IPS-15b (cell line): ENCODE measurements around the gene PPAN.

Experiments
- H3K27me3 ChIP-seq: one replicate; pipeline ENCODE4 v1.6.1; 2013; ENCODE audit warnings: low read length; ENCODE audit not compliant: control insufficient read depth, insufficient read depth
- H3K36me3 ChIP-seq: one replicate; pipeline ENCODE4 v1.6.1; 2013; ENCODE audit warnings: low read length; ENCODE audit not compliant: control insufficient read depth, insufficient read depth
- H3K4me1 ChIP-seq: one replicate; pipeline ENCODE4 v1.6.1; 2013; ENCODE audit warnings: mild to moderate bottlenecking, low read length; ENCODE audit not compliant: control insufficient read depth, insufficient read depth
- H3K4me3 ChIP-seq: one replicate; pipeline ENCODE4 v1.5.1; 2013; ENCODE audit warnings: low read depth, low read length
- H3K9ac ChIP-seq: one replicate; pipeline ENCODE4 v1.6.1; 2013; ENCODE audit warnings: low read depth, mild to moderate bottlenecking, low read length
- H3K9me3 ChIP-seq: one replicate; pipeline ENCODE4 v1.6.1; 2013; ENCODE audit warnings: mild to moderate bottlenecking, low read length; ENCODE audit not compliant: control insufficient read depth, insufficient read depth

Gene PPAN

GRCh38 chr19:10095948-10096614 lies 10.1 kb upstream of the PPAN start:
- no peaks in the 10 kb centered on the region for H3K4me1 ChIP-seq
- H3K4me3 ChIP-seq = peak overlapping the region; percentile 37
- H3K27me3 ChIP-seq = peaks cover 20% of the 10 kb centered on the region
- H3K9me3 ChIP-seq = no peaks in the 10 kb centered on the region
- peaks cover 7% of the 10 kb centered on the region for H3K36me3 ChIP-seq
- peak overlapping the region; percentile 16 for H3K9ac ChIP-seq

GRCh38 chr19:10096615-10096963 lies 9.6 kb upstream of the PPAN start:
- H3K27me3 ChIP-seq = peaks cover 20% of the 10 kb centered on the region
- H3K4me3 ChIP-seq = peak overlapping the region; percentile 37
- no peaks in the 10 kb centered on the region for H3K9me3 ChIP-seq
- peak overlapping the region; percentile 16 for H3K9ac ChIP-seq
- no peaks in the 10 kb centered on the region for H3K4me1 ChIP-seq
- H3K36me3 ChIP-seq = peaks cover 6% of the 10 kb centered on the region

GRCh38 chr19:10100163-10100785 lies 5.9 kb upstream of the PPAN start:
- Histone ChIP-seq H3K9me3 (no peaks in the 10 kb centered on the region), H3K4me3 (no peak overlapping the region), H3K9ac (no peak overlapping the region), H3K4me1 (no peaks in the 10 kb centered on the region), H3K27me3 (peaks cover 13% of the 10 kb centered on the region), H3K36me3 (no peaks in the 10 kb centered on the region)

- no peaks in the 10 kb centered on the region for H3K9me3 ChIP-seq
- peaks cover 3% of the 10 kb centered on the region for H3K4me1 ChIP-seq
- H3K9ac ChIP-seq = no peak overlapping the region
- H3K27me3 ChIP-seq = peaks cover 3% of the 10 kb centered on the region
- H3K4me3 ChIP-seq = no peak overlapping the region
- peaks cover 7% of the 10 kb centered on the region for H3K36me3 ChIP-seq
These were observed 3.4 kb upstream of the PPAN start for GRCh38 chr19:10102787-10103236.

GRCh38 chr19:10104130-10104513 lies 2.0 kb upstream of the PPAN start:
- no peak overlapping the region for H3K4me3 ChIP-seq
- H3K27me3 ChIP-seq = no peaks in the 10 kb centered on the region
- peaks cover 15% of the 10 kb centered on the region for H3K36me3 ChIP-seq
- no peak overlapping the region for H3K9ac ChIP-seq
- H3K9me3 ChIP-seq = no peaks in the 10 kb centered on the region
- H3K4me1 ChIP-seq = peaks cover 3% of the 10 kb centered on the region

- no peaks in the 10 kb centered on the region for H3K27me3 ChIP-seq
- H3K4me3 ChIP-seq = no peak overlapping the region
- no peak overlapping the region for H3K9ac ChIP-seq
- peaks cover 3% of the 10 kb centered on the region for H3K4me1 ChIP-seq
- peaks cover 22% of the 10 kb centered on the region for H3K36me3 ChIP-seq
- no peaks in the 10 kb centered on the region for H3K9me3 ChIP-seq
These were observed 1.3 kb upstream of the PPAN start for GRCh38 chr19:10104665-10105508.

GRCh38 chr19:10105509-10106099 lies 558 bp upstream of the PPAN start:
- H3K4me1 ChIP-seq = peaks cover 3% of the 10 kb centered on the region
- H3K4me3 ChIP-seq = no peak overlapping the region
- no peak overlapping the region for H3K9ac ChIP-seq
- H3K9me3 ChIP-seq = no peaks in the 10 kb centered on the region
- H3K27me3 ChIP-seq = no peaks in the 10 kb centered on the region
- H3K36me3 ChIP-seq = peaks cover 29% of the 10 kb centered on the region

GRCh38 chr19:10107254-10107653 lies 1.1 kb downstream of the PPAN start:
- Histone ChIP-seq H3K36me3 (peaks cover 39% of the 10 kb centered on the region), H3K9ac (peak overlapping the region; percentile 94), H3K4me1 (peaks cover 3% of the 10 kb centered on the region), H3K4me3 (peak overlapping the region; percentile 84), H3K27me3 (no peaks in the 10 kb centered on the region), H3K9me3 (no peaks in the 10 kb centered on the region)

- H3K9me3 ChIP-seq = no peaks in the 10 kb centered on the region
- H3K4me1 ChIP-seq = peaks cover 3% of the 10 kb centered on the region
- no peak overlapping the region for H3K9ac ChIP-seq
- peaks cover 41% of the 10 kb centered on the region for H3K36me3 ChIP-seq
- H3K4me3 ChIP-seq = no peak overlapping the region
- no peaks in the 10 kb centered on the region for H3K27me3 ChIP-seq
These were observed 1.7 kb downstream of the PPAN start for GRCh38 chr19:10107817-10108367.

GRCh38 chr19:10109528-10109927 lies 3.4 kb downstream of the PPAN start:
- H3K36me3 ChIP-seq = peaks cover 45% of the 10 kb centered on the region
- peaks cover 3% of the 10 kb centered on the region for H3K4me1 ChIP-seq

More at GRCh38 chr19:10109528-10109927, 3.4 kb downstream of the PPAN start:
- Histone ChIP-seq H3K9me3 (no peaks in the 10 kb centered on the region), H3K4me3 (no peak overlapping the region), H3K9ac (no peak overlapping the region), H3K27me3 (no peaks in the 10 kb centered on the region)
